Panc1 (cell line): Measurements from ENCODE around the gene RPSA. TPM values are rescaled to one million over a fixed set of nuclear protein-coding genes. Genes with fewer than 3 reads are reported as not detected.

Experiments
- ATAC-seq: fragments of 200-7000 bp; cut with Tn5 transposase; 2 replicates; pipeline ENCODE4 v1.9.1; 2020; ENCODE audit warnings: mild to moderate bottlenecking, moderate library complexity
- BruUV-seq: library from RNA; stranded (reverse); fragments of 400-500 nt; replicated peaks from 2 replicates; lab custom pipeline; 2021; lab: Mats Ljungman, UMichigan
- CTCF ChIA-PET: fragments of 300-600 bp; sonication (Branson Sonifier 250); formaldehyde crosslinking; loops from one replicate; lab custom pipeline; 2022; ENCODE audit warnings: antibody characterized with exemption; lab: Charles Lee
- POLR2A ChIA-PET: fragments of 300-600 bp; sonication (Branson Sonifier 250); formaldehyde crosslinking; loops from one replicate; lab custom pipeline; 2022; ENCODE audit warnings: antibody characterized with exemption; lab: Charles Lee
- DNase-seq: peaks from one replicate; pipeline ENCODE4 v3.0.0-alpha.2; 2010; ENCODE audit warnings: low read depth, low spot score
- H3K27ac ChIP-seq: 2 replicates; pipeline ENCODE4 v1.5.1; 2011; ENCODE audit warnings: mild to moderate bottlenecking, low read length, inconsistent platforms
- H3K27me3 ChIP-seq: fragments of 200-500 bp; sonication (Bioruptor generic); 2 replicates; pipeline ENCODE4 v1.6.0; 2014; ENCODE audit warnings: low read length, inconsistent platforms; ENCODE audit not compliant: control insufficient read depth, insufficient read depth
- H3K36me3 ChIP-seq: fragments of 200-500 bp; sonication (Bioruptor generic); 2 replicates; pipeline ENCODE4 v1.5.1; 2014; ENCODE audit warnings: inconsistent platforms, mild to moderate bottlenecking, low read length, moderate library complexity; ENCODE audit not compliant: control insufficient read depth, insufficient read depth
- H3K4me1 ChIP-seq: 2 replicates; pipeline ENCODE4 v1.5.1; 2011; ENCODE audit warnings: inconsistent platforms, mild to moderate bottlenecking, low read length, moderate library complexity; ENCODE audit not compliant: control insufficient read depth, insufficient read depth
- H3K4me3 ChIP-seq, 2 experiments: 2 replicates each; pipeline ENCODE4 v1.5.1; 2011 to 2012; ENCODE audit warnings: low read depth in 2 of 2, low read length in 2 of 2, mild to moderate bottlenecking in 2 of 2, inconsistent platforms in 1 of 2, moderate library complexity in 1 of 2
- H3K9me3 ChIP-seq: fragments of 200-500 bp; sonication (Bioruptor generic); 2 replicates; pipeline ENCODE4 v1.5.1; 2014; ENCODE audit warnings: low read depth, mild to moderate bottlenecking, inconsistent platforms, low read length, moderate library complexity; ENCODE audit not compliant: control insufficient read depth, insufficient read depth
- CTCF ChIP-seq: fragments of 450-650 bp; IDR thresholded peaks from 2 replicates; pipeline ENCODE4 v1.5.1; 2017; ENCODE audit warnings: mild to moderate bottlenecking
- POLR2AphosphoS5 ChIP-seq: IDR thresholded peaks from 2 replicates; pipeline ENCODE4 v1.6.1; 2012; ENCODE audit warnings: mild to moderate bottlenecking, low read depth, low read length, moderate library complexity
- REST ChIP-seq, 2 experiments: IDR thresholded peaks; 2 replicates each; pipeline ENCODE4 v1.6.1; 2011 to 2012; ENCODE audit warnings: low read depth in 2 of 2, control low read depth in 1 of 2, low read length in 1 of 2, mild to moderate bottlenecking in 1 of 2, moderate library complexity in 1 of 2; ENCODE audit not compliant: insufficient read depth in 1 of 2
- SIN3A ChIP-seq: IDR thresholded peaks from 2 replicates; pipeline ENCODE4 v1.6.1; 2012; ENCODE audit warnings: low read depth, mild to moderate bottlenecking, low read length, moderate library complexity, borderline replicate concordance; ENCODE audit not compliant: insufficient read depth
- TCF7L2 ChIP-seq: IDR thresholded peaks from 2 replicates; pipeline ENCODE4 v1.6.1; 2011; ENCODE audit warnings: mild to moderate bottlenecking, low read depth, low read length, inconsistent platforms
- in situ Hi-C: cut with HindIII; loops from 2 replicates; pipeline ENCODE4 v1.10.0; 2016; ENCODE audit warnings: low sequenced_read_pairs, low pct_unique_long_range_greater_than_20kb
- intact Hi-C: fragments of 100-400 bp; cut with micrococcal nuclease; formaldehyde crosslinking; loops from one replicate; pipeline ENCODE4 v1.10.0; 2022; ENCODE audit not compliant: unreplicated experiment
- total RNA-seq: library from RNA; stranded (reverse); gene quantifications from one replicate; pipeline ENCODE4 v1.2.1, GENCODE V29; 2021; ENCODE audit not compliant: unreplicated experiment

Gene RPSA
- total RNA-seq, 1 experiment from 2014 or later: 856 TPM

DNA sequence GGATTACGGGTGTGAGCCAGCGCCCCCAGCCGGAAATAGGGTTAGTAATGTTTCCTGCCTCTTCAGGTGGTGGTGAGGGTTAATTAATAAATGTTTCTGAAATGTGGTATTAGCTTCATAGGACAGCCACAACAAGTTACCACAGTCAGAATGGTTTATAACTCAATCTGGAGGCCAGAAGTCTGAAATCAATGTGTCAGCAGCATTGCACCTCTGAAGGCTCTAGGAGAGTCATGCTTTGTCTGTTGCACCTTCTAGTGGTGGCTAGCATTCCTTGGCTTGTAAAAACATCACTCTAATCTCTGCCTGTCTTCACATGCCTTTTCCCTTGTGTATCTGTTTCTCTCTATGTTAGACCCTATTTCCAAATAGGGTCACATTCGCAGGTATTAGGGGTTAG, 7.8 kb upstream of the RPSA start:
- CTCF ChIA-PET: no interaction called here
- TF ChIP-seq REST (IDR thresholded peaks at IDR 0.05; ENCODE audit: insufficient read depth in 1 of 2, low read depth in 2 of 2, low read length in 1 of 2) (no peak), CTCF (no peak), POLR2AphosphoS5 (no peak), SIN3A (no peak), TCF7L2 (no peak)
- H3K36me3 ChIP-seq: peaks cover 4% of the 10 kb centered on the region; the same call in 1 of the 2 replicates

DNA sequence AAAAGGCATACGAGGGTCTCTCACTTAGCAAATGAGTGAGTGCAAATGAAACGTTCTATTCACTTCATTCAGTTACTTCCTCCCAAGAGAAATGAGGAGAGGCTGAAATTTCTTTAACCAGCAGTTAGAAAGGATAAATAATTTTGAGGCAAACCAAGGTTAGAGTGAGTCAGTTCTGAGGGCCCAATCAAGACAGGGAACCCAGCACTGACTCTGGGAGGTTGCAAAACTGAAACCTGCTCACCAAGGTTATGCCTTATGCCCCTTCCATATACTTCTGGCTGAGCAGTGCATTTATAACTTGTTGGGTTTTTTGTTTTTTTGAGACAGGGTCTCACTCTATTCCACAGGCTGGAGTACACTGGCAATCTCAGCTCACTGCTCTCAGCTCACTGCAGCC, 4.5 kb upstream of the RPSA start:
- Histone ChIP-seq H3K36me3 (peaks cover 2% of the 10 kb centered on the region; the same call in 1 of the 2 replicates), H3K9me3 (no peaks in the 10 kb centered on the region), H3K4me1 (no peaks in the 10 kb centered on the region), H3K27me3 (no peaks in the 10 kb centered on the region), H3K27ac (no peak overlapping the region), H3K4me3 (no peak overlapping the region)
- CTCF ChIA-PET: no interaction called here
- intact Hi-C loops: no loop called here
- no TSS peak for BruUV-seq
- POLR2A ChIA-PET: no interaction called here
- no peak for TF ChIP-seq CTCF
- TF ChIP-seq SIN3A: no peak
- TF ChIP-seq POLR2AphosphoS5: no peak
- no peak for TF ChIP-seq TCF7L2
- no peak for TF ChIP-seq REST (IDR thresholded peaks at IDR 0.05; ENCODE audit: insufficient read depth in 1 of 2, low read depth in 2 of 2, low read length in 1 of 2)
- in situ Hi-C loops: no loop called here
- ATAC-seq: no peak
- DNase-seq: no peak

More for the DNA sequence above, 7.8 kb upstream of the RPSA start:
- no peak overlapping the region for H3K4me3 ChIP-seq
- no peaks in the 10 kb centered on the region for H3K27me3 ChIP-seq
- H3K9me3 ChIP-seq: no peaks in the 10 kb centered on the region
- in situ Hi-C loops (no loop called here), intact Hi-C loops (no loop called here)
- no TSS peak for BruUV-seq
- DNase-seq (no peak), ATAC-seq (no peak)
- H3K4me1 ChIP-seq: no peaks in the 10 kb centered on the region
- no peak overlapping the region for H3K27ac ChIP-seq
- POLR2A ChIA-PET: no interaction called here
